Measurements from ENCODE around the gene LARGE1.

The LARGE1 gene

GRCh38 chr22:33654173-33654895 lies 265.9 kb downstream of the LARGE1 start:
- DNase-seq = no peak

GRCh38 chr22:33653532-33654063 lies 266.7 kb downstream of the LARGE1 start:
- DNase-seq = no peak

- no peak for DNase-seq
Measured at GRCh38 chr22:33652615-33653014, 267.7 kb downstream of the LARGE1 start.

GRCh38 chr22:33650244-33650643 lies 270.0 kb downstream of the LARGE1 start:
- DNase-seq = no peak

- no peak for DNase-seq
Measured at GRCh38 chr22:33648478-33648877, 271.8 kb downstream of the LARGE1 start.

- no peak for DNase-seq
Measured at GRCh38 chr22:33640900-33641299, 279.4 kb downstream of the LARGE1 start.

- DNase-seq = no peak
Measured at GRCh38 chr22:33639588-33640254, 280.6 kb downstream of the LARGE1 start.

GRCh38 chr22:33635766-33636165 lies 284.5 kb downstream of the LARGE1 start:
- DNase-seq = no peak

GRCh38 chr22:33631777-33632176 lies 288.5 kb downstream of the LARGE1 start:
- no peak for DNase-seq

- DNase-seq = no peak
Measured at GRCh38 chr22:33625959-33626358, 294.3 kb downstream of the LARGE1 start.

GRCh38 chr22:33620085-33620484 lies 300.2 kb downstream of the LARGE1 start:
- no peak for DNase-seq

- DNase-seq = no peak
Measured at GRCh38 chr22:33606504-33606903, 313.8 kb downstream of the LARGE1 start.

- DNase-seq = no peak
Measured at GRCh38 chr22:33605666-33606065, 314.6 kb downstream of the LARGE1 start.

GRCh38 chr22:33605221-33605620 lies 315.1 kb downstream of the LARGE1 start:
- DNase-seq = no peak

GRCh38 chr22:33601062-33601461 lies 319.2 kb downstream of the LARGE1 start:
- no peak for DNase-seq

- DNase-seq = no peak
Measured at GRCh38 chr22:33600595-33600994, 319.7 kb downstream of the LARGE1 start.

GRCh38 chr22:33600113-33600512 lies 320.2 kb downstream of the LARGE1 start:
- no peak for DNase-seq

GRCh38 chr22:33599596-33599995 lies 320.7 kb downstream of the LARGE1 start:
- DNase-seq = no peak

GRCh38 chr22:33598821-33599220 lies 321.5 kb downstream of the LARGE1 start:
- DNase-seq = no peak

GRCh38 chr22:33597274-33597985 lies 322.8 kb downstream of the LARGE1 start:
- DNase-seq = no peak

- no peak for DNase-seq
Measured at GRCh38 chr22:33593818-33594217, 326.5 kb downstream of the LARGE1 start.

- DNase-seq = no peak
Measured at GRCh38 chr22:33591946-33592345, 328.3 kb downstream of the LARGE1 start.

GRCh38 chr22:33589297-33589696 lies 331.0 kb downstream of the LARGE1 start:
- no peak for DNase-seq

GRCh38 chr22:33588860-33589259 lies 331.4 kb downstream of the LARGE1 start:
- no peak for DNase-seq
